SK-N-SH (cell line): ENCODE measurements around the gene ATP6V0C. TPM values are rescaled to one million over a fixed set of nuclear protein-coding genes. Genes with fewer than 3 reads are reported as not detected.

Source experiments
- CTCF ChIA-PET: fragments of 300-600, 350-600 bp; formaldehyde crosslinking; extraction: SDS; loops from one replicate; lab custom pipeline; 2021; lab: Yijun Ruan, JAX
- POLR2A ChIA-PET: fragments of 350-600 bp; sonication (Branson Sonifier 250); formaldehyde crosslinking; extraction: SDS; loops from one replicate; lab custom pipeline; 2020; ENCODE audit warnings: antibody characterized with exemption, inconsistent platforms; lab: Yijun Ruan, JAX
- DNase-seq: peaks from one replicate; pipeline ENCODE4 v3.0.0; 2012
- H2AFZ ChIP-seq: fragments of 200-600 bp; sonication (generic); 2 replicates; pipeline ENCODE4 v1.8.1; 2016; ENCODE audit warnings: antibody characterized with exemption, mild to moderate bottlenecking, low read depth
- H3F3A ChIP-seq: fragments of 200-600 bp; sonication (generic); replicated peaks from 2 replicates; pipeline ENCODE3; 2016; ENCODE audit warnings: antibody characterized with exemption, mild to moderate bottlenecking; ENCODE audit not compliant: insufficient read depth
- H3K27ac ChIP-seq, 2 experiments: fragments of 200-500 bp in 1 of 2; fragments of 200-600 bp in 1 of 2; sonication (Bioruptor generic) in 1 of 2; sonication (generic), shearing (Covaris generic) in 1 of 2; 2 replicates each; pipeline versions ENCODE4 v1.5.1 to v1.6.1; 2014 to 2016; ENCODE audit warnings: low read depth in 2 of 2, inconsistent platforms in 1 of 2, low read length in 1 of 2, mild to moderate bottlenecking in 1 of 2, mixed read lengths in 1 of 2
- H3K27me3 ChIP-seq: fragments of 200-600 bp; sonication (generic), shearing (Covaris generic); 2 replicates; pipeline ENCODE4 v1.6.1; 2016; ENCODE audit warnings: mixed run types; ENCODE audit not compliant: insufficient read depth
- H3K36me3 ChIP-seq, 2 experiments: fragments of 200-500 bp in 1 of 2; fragments of 200-600 bp in 1 of 2; sonication (Bioruptor generic) in 1 of 2; sonication (generic) in 1 of 2; replicated peaks in 1 of 2; 2 replicates each; pipeline versions ENCODE3 to v1.5.1; 2014 to 2016; ENCODE audit warnings: low read length in 1 of 2, mild to moderate bottlenecking in 1 of 2; ENCODE audit not compliant: insufficient read depth in 2 of 2, control insufficient read depth in 1 of 2
- H3K4me1 ChIP-seq, 2 experiments: fragments of 200-500 bp in 1 of 2; fragments of 200-600 bp in 1 of 2; sonication (Bioruptor generic) in 1 of 2; sonication (generic), shearing (Covaris generic) in 1 of 2; 2 replicates each; pipeline versions ENCODE4 v1.5.1 to v1.6.1; 2014 to 2016; ENCODE audit warnings: low read depth in 1 of 2, low read length in 1 of 2, mixed run types in 1 of 2; ENCODE audit not compliant: insufficient read depth in 2 of 2, control insufficient read depth in 1 of 2
- H3K4me2 ChIP-seq: fragments of 200-600 bp; sonication (generic), shearing (Covaris generic); 2 replicates; pipeline ENCODE4 v1.6.1; 2017; ENCODE audit warnings: mixed run types
- H3K4me3 ChIP-seq, 2 experiments: fragments of 200-500 bp in 1 of 2; fragments of 200-600 bp in 1 of 2; sonication (Bioruptor generic) in 1 of 2; sonication (generic), shearing (Covaris generic) in 1 of 2; 2 replicates each; pipeline versions ENCODE4 v1.5.1 to v1.8.1; 2014 to 2016; ENCODE audit warnings: low read depth in 2 of 2, inconsistent platforms in 1 of 2, low read length in 1 of 2, mild to moderate bottlenecking in 1 of 2, mixed read lengths in 1 of 2, moderate library complexity in 1 of 2
- H3K79me2 ChIP-seq: fragments of 200-600 bp; sonication (generic); 2 replicates; pipeline ENCODE4 v1.8.1; 2017; ENCODE audit warnings: mild to moderate bottlenecking; ENCODE audit not compliant: insufficient read depth
- H3K9ac ChIP-seq: fragments of 200-600 bp; sonication (generic); 2 replicates; pipeline ENCODE4 v1.6.1; 2017; ENCODE audit warnings: mixed run types
- H3K9me2 ChIP-seq: fragments of 200-600 bp; sonication (generic); 2 replicates; pipeline ENCODE4 v1.6.1; 2017; ENCODE audit warnings: mixed run types
- H3K9me3 ChIP-seq: fragments of 200-600 bp; sonication (generic); 2 replicates; pipeline ENCODE4 v1.6.1; 2017; ENCODE audit warnings: mixed run types, mild to moderate bottlenecking, moderate library complexity
- H4K20me1 ChIP-seq: fragments of 200-600 bp; sonication (generic); 2 replicates; pipeline ENCODE4 v1.6.1; 2017; ENCODE audit warnings: mild to moderate bottlenecking, mixed run types; ENCODE audit not compliant: insufficient read depth
- CTCF ChIP-seq: fragments of 200-600 bp; sonication (generic); IDR thresholded peaks from 2 replicates; pipeline ENCODE4 v1.6.1; 2017; ENCODE audit warnings: antibody characterized with exemption, mild to moderate bottlenecking, moderate library complexity
- FOXJ3 ChIP-seq: sonication (generic); formaldehyde crosslinking; IDR thresholded peaks from 2 replicates; pipeline ENCODE4 v1.5.1; 2020; ENCODE audit warnings: mild to moderate bottlenecking, missing genetic modification reagents
- GATA2 ChIP-seq: sonication (generic); formaldehyde crosslinking; IDR thresholded peaks from 2 replicates; pipeline ENCODE4 v1.5.0; 2020; ENCODE audit warnings: mild to moderate bottlenecking, missing genetic modification reagents
- MXI1 ChIP-seq: IDR thresholded peaks from 2 replicates; pipeline ENCODE4 v1.6.1; 2012; ENCODE audit warnings: mild to moderate bottlenecking, low read depth, low read length, improper control_type of control experiment
- NFIC ChIP-seq: IDR thresholded peaks from 2 replicates; pipeline ENCODE4 v1.4.0; 2012; ENCODE audit warnings: borderline replicate concordance
- NRF1 ChIP-seq: IDR thresholded peaks from 2 replicates; pipeline ENCODE4 v1.6.1; 2012; ENCODE audit warnings: low read depth, mild to moderate bottlenecking, low read length
- PBX3 ChIP-seq: IDR thresholded peaks from 2 replicates; pipeline ENCODE4; 2012
- POLR2AphosphoS5 ChIP-seq: IDR thresholded peaks from 2 replicates; pipeline ENCODE4 v1.6.1; 2012; ENCODE audit warnings: low read depth, low read length
- RCOR1 ChIP-seq: fragments of 150-350 bp; IDR thresholded peaks from 2 replicates; pipeline ENCODE4 v1.6.1; 2017; ENCODE audit warnings: antibody characterized with exemption, low read length
- RFX5 ChIP-seq: IDR thresholded peaks from 2 replicates; pipeline ENCODE4 v1.6.1; 2012; ENCODE audit warnings: mild to moderate bottlenecking, improper control_type of control experiment, low read length
- SIN3A ChIP-seq: IDR thresholded peaks from 2 replicates; pipeline ENCODE4 v1.6.1; 2012; ENCODE audit warnings: low read depth, mild to moderate bottlenecking, low read length, moderate library complexity, borderline replicate concordance
- TAF1 ChIP-seq: IDR thresholded peaks from 2 replicates; pipeline ENCODE4 v1.6.1; 2012; ENCODE audit warnings: low read depth, mild to moderate bottlenecking, low read length, moderate library complexity, borderline replicate concordance
- USF1 ChIP-seq: IDR thresholded peaks from 2 replicates; pipeline ENCODE4 v1.4.0; 2012; ENCODE audit warnings: low read depth, borderline replicate concordance
- USF2 ChIP-seq: fragments of 150-350 bp; IDR thresholded peaks from 2 replicates; pipeline ENCODE4 v1.6.1; 2017; ENCODE audit warnings: antibody characterized with exemption, low read length, low read depth, borderline replicate concordance
- YY1 ChIP-seq: IDR thresholded peaks from 2 replicates; pipeline ENCODE4 v1.4.0; 2012; ENCODE audit warnings: low read depth, mild to moderate bottlenecking
- WGBS: methylation state at CpG from one replicate; pipeline ENCODE4 v1.1.6; 2017; ENCODE audit warnings: low lambda C conversion rate; 5-methylcytosine and 5-hydroxymethylcytosine counted together
- polyA plus RNA-seq, 3 experiments: library from polyadenylated mRNA; depleted of rRNA; stranded (reverse); fragments of >200 nt; gene quantifications; 2 replicates each; pipeline ENCODE4 v1.2.3, GENCODE V29; 2012
- TF ChIP-seq, protein P1 (sequence below): IDR thresholded peaks from 2 replicates; pipeline ENCODE4 v1.4.0; 2012; ENCODE audit warnings: low read depth
- TF ChIP-seq, protein P2 (sequence below): IDR thresholded peaks from 2 replicates; pipeline ENCODE4 v1.6.1; 2012; ENCODE audit warnings: mild to moderate bottlenecking, low read depth, low read length, moderate library complexity

The ATP6V0C gene
- 30.2 and 80.1 TPM in 2 replicates for polyA plus RNA-seq (2012; rRNA removed)
- 61.1 and 88.7 TPM in 2 replicates for polyA plus RNA-seq (2012; cell fraction: cytosol; rRNA removed)
- 73.3 and 99.4 TPM in 2 replicates for polyA plus RNA-seq (2012; cell fraction: nucleus; rRNA removed)

- Histone ChIP-seq H3K27ac (peak within 1 kb of the TSS; percentile 73 to 90), H3K9ac (peak within 1 kb of the TSS; percentile 97), H3K36me3 (no peaks in the 10 kb centered on the region), H3K9me3 (no peaks in the 10 kb centered on the region), H3K4me3 (peak within 1 kb of the TSS; percentile 74 to 95), H2AFZ (peak within 1 kb of the TSS; percentile 90), H3K27me3 (no peaks in the 10 kb centered on the region), H3F3A (no peaks in the 10 kb centered on the region), H3K4me2 (peak within 1 kb of the TSS; percentile 95), H3K4me1 (peaks cover 15 to 25% of the 10 kb centered on the region in 2 experiments; a peak in 3 of 4 replicates), H4K20me1 (peaks cover 43% of the 10 kb centered on the region), H3K79me2 (peaks cover 49% of the 10 kb centered on the region), H3K9me2 (no peaks in the 10 kb centered on the region)
- WGBS = under 1% methylated on average over 35 of the region's 122 CpGs
- ChIA-PET CTCF (interaction anchor here (1.0 to 6.6 kb wide), 6 partner anchors 12 to 175 kb away, joined by 3 to 41 read pairs (median 4); partner anchors contain the start of genes ABCA3 and CCNF), POLR2A (interaction anchor here (0.7 to 1.6 kb wide), 3 partner anchors 19 to 36 kb away, joined by 3 to 7 read pairs (median 3); partner anchors contain the start of gene PDPK1)
- TF ChIP-seq MXI1 (peak; percentile 38; the same call in 1 of the 2 replicates), NRF1 (peak; percentile 76), NFIC (no peak), GATA2 (CRISPR knock-in tag) (no peak), PBX3 (peak; percentile 33), CTCF (no peak), YY1 (peak; percentile 92), SIN3A (peak; percentile 46; the same call in 1 of the 2 replicates), POLR2AphosphoS5 (peak; percentile 76), RCOR1 (no peak), FOXJ3 (CRISPR knock-in tag) (no peak), USF1 (peak; percentile 94), RFX5 (no peak), USF2 (peak; percentile 74), TAF1 (peak; percentile 87)
- TF ChIP-seq, protein P1, sequence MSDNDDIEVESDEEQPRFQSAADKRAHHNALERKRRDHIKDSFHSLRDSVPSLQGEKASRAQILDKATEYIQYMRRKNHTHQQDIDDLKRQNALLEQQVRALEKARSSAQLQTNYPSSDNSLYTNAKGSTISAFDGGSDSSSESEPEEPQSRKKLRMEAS = peak; percentile 49
- TF ChIP-seq, protein P2, sequence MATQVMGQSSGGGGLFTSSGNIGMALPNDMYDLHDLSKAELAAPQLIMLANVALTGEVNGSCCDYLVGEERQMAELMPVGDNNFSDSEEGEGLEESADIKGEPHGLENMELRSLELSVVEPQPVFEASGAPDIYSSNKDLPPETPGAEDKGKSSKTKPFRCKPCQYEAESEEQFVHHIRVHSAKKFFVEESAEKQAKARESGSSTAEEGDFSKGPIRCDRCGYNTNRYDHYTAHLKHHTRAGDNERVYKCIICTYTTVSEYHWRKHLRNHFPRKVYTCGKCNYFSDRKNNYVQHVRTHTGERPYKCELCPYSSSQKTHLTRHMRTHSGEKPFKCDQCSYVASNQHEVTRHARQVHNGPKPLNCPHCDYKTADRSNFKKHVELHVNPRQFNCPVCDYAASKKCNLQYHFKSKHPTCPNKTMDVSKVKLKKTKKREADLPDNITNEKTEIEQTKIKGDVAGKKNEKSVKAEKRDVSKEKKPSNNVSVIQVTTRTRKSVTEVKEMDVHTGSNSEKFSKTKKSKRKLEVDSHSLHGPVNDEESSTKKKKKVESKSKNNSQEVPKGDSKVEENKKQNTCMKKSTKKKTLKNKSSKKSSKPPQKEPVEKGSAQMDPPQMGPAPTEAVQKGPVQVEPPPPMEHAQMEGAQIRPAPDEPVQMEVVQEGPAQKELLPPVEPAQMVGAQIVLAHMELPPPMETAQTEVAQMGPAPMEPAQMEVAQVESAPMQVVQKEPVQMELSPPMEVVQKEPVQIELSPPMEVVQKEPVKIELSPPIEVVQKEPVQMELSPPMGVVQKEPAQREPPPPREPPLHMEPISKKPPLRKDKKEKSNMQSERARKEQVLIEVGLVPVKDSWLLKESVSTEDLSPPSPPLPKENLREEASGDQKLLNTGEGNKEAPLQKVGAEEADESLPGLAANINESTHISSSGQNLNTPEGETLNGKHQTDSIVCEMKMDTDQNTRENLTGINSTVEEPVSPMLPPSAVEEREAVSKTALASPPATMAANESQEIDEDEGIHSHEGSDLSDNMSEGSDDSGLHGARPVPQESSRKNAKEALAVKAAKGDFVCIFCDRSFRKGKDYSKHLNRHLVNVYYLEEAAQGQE = no peak
- peak; percentile 97 for DNase-seq
These were observed at the start of gene ATP6V0C for GRCh38 chr16:2513405-2514332. TSS of gene ATP6V0C (plus strand) at chr16:2513952. CDS start at chr16:2514104, 152 bp downstream.
